Measurements from ENCODE around the gene TCEANC.

DNA sequence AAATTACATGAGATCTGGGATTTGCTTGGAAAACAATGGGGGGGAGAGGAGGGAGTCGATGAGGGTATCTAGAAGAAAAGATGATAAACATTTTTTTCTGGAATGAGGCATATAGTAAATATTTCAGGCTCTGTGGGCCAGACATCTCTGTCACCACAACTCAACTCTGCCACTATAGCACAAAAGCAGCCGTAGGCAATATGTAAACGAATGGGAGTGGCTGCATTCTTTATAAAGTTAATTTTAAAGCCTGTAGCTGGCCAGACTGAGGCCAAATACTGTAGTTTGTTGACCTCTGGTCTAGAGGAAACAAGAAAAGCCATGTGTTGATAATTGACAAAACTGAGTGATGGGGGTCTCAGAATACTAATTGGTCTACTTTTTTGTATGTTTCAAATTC is 14.1 kb upstream of the TCEANC start:
- TF ChIP-seq, protein P1, sequence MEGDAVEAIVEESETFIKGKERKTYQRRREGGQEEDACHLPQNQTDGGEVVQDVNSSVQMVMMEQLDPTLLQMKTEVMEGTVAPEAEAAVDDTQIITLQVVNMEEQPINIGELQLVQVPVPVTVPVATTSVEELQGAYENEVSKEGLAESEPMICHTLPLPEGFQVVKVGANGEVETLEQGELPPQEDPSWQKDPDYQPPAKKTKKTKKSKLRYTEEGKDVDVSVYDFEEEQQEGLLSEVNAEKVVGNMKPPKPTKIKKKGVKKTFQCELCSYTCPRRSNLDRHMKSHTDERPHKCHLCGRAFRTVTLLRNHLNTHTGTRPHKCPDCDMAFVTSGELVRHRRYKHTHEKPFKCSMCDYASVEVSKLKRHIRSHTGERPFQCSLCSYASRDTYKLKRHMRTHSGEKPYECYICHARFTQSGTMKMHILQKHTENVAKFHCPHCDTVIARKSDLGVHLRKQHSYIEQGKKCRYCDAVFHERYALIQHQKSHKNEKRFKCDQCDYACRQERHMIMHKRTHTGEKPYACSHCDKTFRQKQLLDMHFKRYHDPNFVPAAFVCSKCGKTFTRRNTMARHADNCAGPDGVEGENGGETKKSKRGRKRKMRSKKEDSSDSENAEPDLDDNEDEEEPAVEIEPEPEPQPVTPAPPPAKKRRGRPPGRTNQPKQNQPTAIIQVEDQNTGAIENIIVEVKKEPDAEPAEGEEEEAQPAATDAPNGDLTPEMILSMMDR (IDR thresholded peaks at IDR 0.05; ENCODE audit: poor library complexity, severe bottlenecking) = no peak
- TF ChIP-seq POLR2AphosphoS5 (IDR thresholded peaks at IDR 0.05) (no peak), EZH2 (IDR thresholded peaks at IDR 0.05; ENCODE audit: borderline replicate concordance, insufficient read depth, low read length, poor library complexity, severe bottlenecking) (no peak), EP300 (conservative IDR thresholded peaks at IDR 0.05; ENCODE audit: poor library complexity, severe bottlenecking) (no peak), SMC3 (conservative IDR thresholded peaks at IDR 0.05; ENCODE audit: poor library complexity) (no peak), RAD21 (conservative IDR thresholded peaks at IDR 0.05) (no peak), TAF1 (IDR thresholded peaks at IDR 0.05; ENCODE audit: low read depth) (no peak), MXI1 (conservative IDR thresholded peaks at IDR 0.05; ENCODE audit: poor library complexity, severe bottlenecking) (no peak)
- TF ChIP-seq, protein P2, sequence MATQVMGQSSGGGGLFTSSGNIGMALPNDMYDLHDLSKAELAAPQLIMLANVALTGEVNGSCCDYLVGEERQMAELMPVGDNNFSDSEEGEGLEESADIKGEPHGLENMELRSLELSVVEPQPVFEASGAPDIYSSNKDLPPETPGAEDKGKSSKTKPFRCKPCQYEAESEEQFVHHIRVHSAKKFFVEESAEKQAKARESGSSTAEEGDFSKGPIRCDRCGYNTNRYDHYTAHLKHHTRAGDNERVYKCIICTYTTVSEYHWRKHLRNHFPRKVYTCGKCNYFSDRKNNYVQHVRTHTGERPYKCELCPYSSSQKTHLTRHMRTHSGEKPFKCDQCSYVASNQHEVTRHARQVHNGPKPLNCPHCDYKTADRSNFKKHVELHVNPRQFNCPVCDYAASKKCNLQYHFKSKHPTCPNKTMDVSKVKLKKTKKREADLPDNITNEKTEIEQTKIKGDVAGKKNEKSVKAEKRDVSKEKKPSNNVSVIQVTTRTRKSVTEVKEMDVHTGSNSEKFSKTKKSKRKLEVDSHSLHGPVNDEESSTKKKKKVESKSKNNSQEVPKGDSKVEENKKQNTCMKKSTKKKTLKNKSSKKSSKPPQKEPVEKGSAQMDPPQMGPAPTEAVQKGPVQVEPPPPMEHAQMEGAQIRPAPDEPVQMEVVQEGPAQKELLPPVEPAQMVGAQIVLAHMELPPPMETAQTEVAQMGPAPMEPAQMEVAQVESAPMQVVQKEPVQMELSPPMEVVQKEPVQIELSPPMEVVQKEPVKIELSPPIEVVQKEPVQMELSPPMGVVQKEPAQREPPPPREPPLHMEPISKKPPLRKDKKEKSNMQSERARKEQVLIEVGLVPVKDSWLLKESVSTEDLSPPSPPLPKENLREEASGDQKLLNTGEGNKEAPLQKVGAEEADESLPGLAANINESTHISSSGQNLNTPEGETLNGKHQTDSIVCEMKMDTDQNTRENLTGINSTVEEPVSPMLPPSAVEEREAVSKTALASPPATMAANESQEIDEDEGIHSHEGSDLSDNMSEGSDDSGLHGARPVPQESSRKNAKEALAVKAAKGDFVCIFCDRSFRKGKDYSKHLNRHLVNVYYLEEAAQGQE (IDR thresholded peaks at IDR 0.05; ENCODE audit: borderline replicate concordance) = no peak
